ENCODE results near the gene HK1. TPM values are rescaled to one million over a fixed set of nuclear protein-coding genes. Genes with fewer than 3 reads are reported as not detected.

The HK1 gene
- total RNA-seq, 2 donors from 2014 or later, result 186 to 228 TPM

DNA sequence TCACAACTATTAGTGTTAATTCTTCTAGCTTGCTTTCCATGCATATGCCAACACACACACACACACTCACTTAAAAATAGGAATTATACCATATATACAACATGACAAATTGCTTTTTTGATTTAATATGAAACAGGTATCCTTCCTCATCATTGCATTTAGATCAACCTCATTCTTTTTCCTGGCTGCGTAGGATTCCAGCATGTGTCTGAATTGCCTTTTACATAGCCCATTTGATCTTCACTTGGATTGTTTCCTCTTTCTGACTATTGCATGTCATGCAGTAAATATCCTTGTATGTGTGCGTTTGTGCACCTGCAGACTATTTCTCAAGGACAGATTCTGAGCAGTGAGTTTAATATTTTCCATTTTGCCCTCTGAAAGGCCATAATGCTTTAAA is 110.2 kb downstream of the HK1 start:
- H3K36me3 ChIP-seq, result peaks cover 90% of the 10 kb centered on the region
- peaks cover 0 to 43% of the 10 kb centered on the region in 2 donors for H3K4me1 ChIP-seq
- H3K9me3 ChIP-seq, result no peaks in the 10 kb centered on the region
- H3K27me3 ChIP-seq, result no peaks in the 10 kb centered on the region
- TF ChIP-seq CTCF (IDR thresholded peaks at IDR 0.05), result no peak
- no peak overlapping the region for H3K27ac ChIP-seq
- H3K4me3 ChIP-seq, result no peak overlapping the region
- no peak for DNase-seq (ENCODE audit: low spot score)

GRCh38 chr10:69389827-69390490 is 111.7 kb downstream of the HK1 start:
- no peaks in the 10 kb centered on the region for H3K27me3 ChIP-seq
- peaks cover 91% of the 10 kb centered on the region for H3K36me3 ChIP-seq
- no peak for TF ChIP-seq CTCF (IDR thresholded peaks at IDR 0.05)
- peak; percentile 76 for DNase-seq (ENCODE audit: low spot score)
- H3K9me3 ChIP-seq, result no peaks in the 10 kb centered on the region
- peaks cover 0 to 36% of the 10 kb centered on the region in 2 donors for H3K4me1 ChIP-seq
- H3K27ac ChIP-seq, result peak overlapping the region in 1 of 2 donors; percentile 30
- no peak overlapping the region for H3K4me3 ChIP-seq

DNA sequence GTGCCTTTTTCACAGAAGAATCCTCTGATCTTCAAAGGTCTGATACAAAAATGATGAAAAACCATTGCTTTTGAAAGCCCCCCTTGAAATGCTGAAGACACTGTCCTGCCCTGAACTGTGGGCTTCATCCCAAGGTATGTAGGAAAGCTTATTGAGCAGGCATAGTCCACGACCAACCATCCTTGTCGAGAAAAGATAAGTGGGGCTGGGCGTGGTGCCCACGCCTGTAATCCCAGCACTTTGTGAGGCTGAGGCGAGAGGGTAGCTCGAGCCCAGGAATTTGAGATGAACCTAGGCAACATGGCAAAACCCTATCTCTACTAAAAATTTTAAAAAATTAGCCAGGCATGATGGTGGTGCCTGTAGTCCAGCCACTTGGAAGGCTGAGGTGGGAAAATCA is 112.9 kb downstream of the HK1 start:
- no peak for TF ChIP-seq CTCF (IDR thresholded peaks at IDR 0.05)
- Histone ChIP-seq H3K4me3 (no peak overlapping the region), H3K27ac (no peak overlapping the region), H3K9me3 (no peaks in the 10 kb centered on the region), H3K36me3 (peaks cover 91% of the 10 kb centered on the region), H3K27me3 (no peaks in the 10 kb centered on the region), H3K4me1 (peaks cover 0 to 36% of the 10 kb centered on the region in 2 donors)
- DNase-seq (ENCODE audit: low spot score), result no peak

DNA sequence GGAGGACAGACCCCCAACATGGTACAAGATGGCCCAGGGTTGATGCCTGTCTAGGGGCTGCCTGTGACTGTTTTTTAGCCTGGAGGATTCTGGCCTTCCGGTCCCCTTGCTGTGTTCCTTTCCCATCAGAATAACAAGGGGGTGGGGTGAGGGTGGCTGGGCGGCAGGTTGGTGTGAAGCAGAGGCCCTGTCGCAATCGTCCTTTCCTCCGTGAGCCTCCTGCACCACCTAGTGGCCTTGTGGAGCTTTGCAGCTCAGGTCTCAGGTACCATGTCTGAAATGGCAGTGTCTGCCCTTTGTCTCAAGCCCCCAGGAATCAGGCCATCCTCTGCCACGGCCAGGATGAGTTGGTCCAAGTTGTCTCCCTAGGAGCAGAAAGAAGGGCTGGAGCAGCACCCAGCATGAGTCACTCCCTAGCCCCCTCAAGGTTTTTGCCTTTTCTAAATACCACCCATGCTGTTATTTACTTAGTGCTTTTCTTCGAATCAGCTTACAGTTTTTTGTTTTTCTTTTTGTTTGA is 114.2 kb downstream of the HK1 start:
- H3K36me3 ChIP-seq, result peaks cover 91% of the 10 kb centered on the region

GRCh38 chr10:69394020-69394419 is 115.7 kb downstream of the HK1 start:
- H3K27ac ChIP-seq, result no peak overlapping the region
- TF ChIP-seq CTCF (IDR thresholded peaks at IDR 0.05), result no peak
- H3K4me3 ChIP-seq, result no peak overlapping the region
- DNase-seq (ENCODE audit: low spot score), result no peak
- H3K27me3 ChIP-seq, result no peaks in the 10 kb centered on the region
- H3K4me1 ChIP-seq, result peaks cover 0 to 54% of the 10 kb centered on the region in 2 donors
- no peaks in the 10 kb centered on the region for H3K9me3 ChIP-seq
- peaks cover 91% of the 10 kb centered on the region for H3K36me3 ChIP-seq

More for the DNA sequence above, 114.2 kb downstream of the HK1 start:
- no peak overlapping the region for H3K4me3 ChIP-seq
- H3K9me3 ChIP-seq, result no peaks in the 10 kb centered on the region
- peak; percentile 93 to 99 for TF ChIP-seq CTCF (IDR thresholded peaks at IDR 0.05)
- no peaks in the 10 kb centered on the region for H3K27me3 ChIP-seq
- peak overlapping the region; percentile 45 for H3K27ac ChIP-seq
- peak; percentile 93 for DNase-seq (ENCODE audit: low spot score)
- H3K4me1 ChIP-seq, result peaks cover 0 to 43% of the 10 kb centered on the region in 2 donors
